GM18868 (cell line): ENCODE data around the gene GRID2.

Experiments used
- ATAC-seq: cut with Tn5 transposase; IDR thresholded peaks from one replicate; pipeline ENCODE4 v1.9.1; 2021; ENCODE audit warnings: mild to moderate bottlenecking, moderate library complexity; ENCODE audit not compliant: unreplicated experiment

Gene GRID2

GRCh38 chr4:93466446-93466845 lies 1162.7 kb downstream of the GRID2 start:
- no peak for ATAC-seq

GRCh38 chr4:93467484-93468155 lies 1163.9 kb downstream of the GRID2 start:
- ATAC-seq: no peak

GRCh38 chr4:93469560-93469959 lies 1165.8 kb downstream of the GRID2 start:
- no peak for ATAC-seq

- no peak for ATAC-seq
Observed at GRCh38 chr4:93475730-93476129, 1172.0 kb downstream of the GRID2 start.

- no peak for ATAC-seq
Observed at GRCh38 chr4:93478805-93479204, 1175.0 kb downstream of the GRID2 start.

GRCh38 chr4:93480452-93480851 lies 1176.7 kb downstream of the GRID2 start:
- ATAC-seq: no peak

GRCh38 chr4:93495346-93495745 lies 1191.6 kb downstream of the GRID2 start:
- ATAC-seq: no peak

GRCh38 chr4:93501244-93501643 lies 1197.5 kb downstream of the GRID2 start:
- no peak for ATAC-seq

GRCh38 chr4:93501946-93502345 lies 1198.2 kb downstream of the GRID2 start:
- no peak for ATAC-seq

- no peak for ATAC-seq
Observed at GRCh38 chr4:93502991-93503390, 1199.2 kb downstream of the GRID2 start.

GRCh38 chr4:93513851-93514250 lies 1210.1 kb downstream of the GRID2 start:
- ATAC-seq: no peak

- no peak for ATAC-seq
Observed at GRCh38 chr4:93515208-93515607, 1211.4 kb downstream of the GRID2 start.

- no peak for ATAC-seq
Observed at GRCh38 chr4:93529692-93530372, 1226.1 kb downstream of the GRID2 start.

- ATAC-seq: no peak
Observed at GRCh38 chr4:93532234-93532633, 1228.5 kb downstream of the GRID2 start.

- no peak for ATAC-seq
Observed at GRCh38 chr4:93540562-93540961, 1236.8 kb downstream of the GRID2 start.

GRCh38 chr4:93561842-93562241 lies 1258.1 kb downstream of the GRID2 start:
- ATAC-seq: no peak

GRCh38 chr4:93568758-93569157 lies 1265.0 kb downstream of the GRID2 start:
- no peak for ATAC-seq

GRCh38 chr4:93573285-93573684 lies 1269.5 kb downstream of the GRID2 start:
- ATAC-seq: no peak

GRCh38 chr4:93578942-93579341 lies 1275.2 kb downstream of the GRID2 start:
- no peak for ATAC-seq

GRCh38 chr4:93605163-93605562 lies 1301.4 kb downstream of the GRID2 start:
- peak; percentile 97 for ATAC-seq

GRCh38 chr4:93617606-93618005 lies 1313.8 kb downstream of the GRID2 start:
- ATAC-seq: no peak

GRCh38 chr4:93633721-93634120 lies 1330.0 kb downstream of the GRID2 start:
- ATAC-seq: no peak

- no peak for ATAC-seq
Observed at GRCh38 chr4:93635943-93636342, 1332.2 kb downstream of the GRID2 start.
